Panc1 (cell line): ENCODE measurements around the gene CACNA1C. TPM values are rescaled to one million over a fixed set of nuclear protein-coding genes. Genes with fewer than 3 reads are reported as not detected.

ENCODE experiments used
- ATAC-seq: fragments of 200-7000 bp; cut with Tn5 transposase; 2 replicates; pipeline ENCODE4 v1.9.1; 2020; ENCODE audit warnings: mild to moderate bottlenecking, moderate library complexity
- BruUV-seq: library from RNA; stranded (reverse); fragments of 400-500 nt; replicated peaks from 2 replicates; lab custom pipeline; 2021; lab: Mats Ljungman, UMichigan
- CTCF ChIA-PET: fragments of 300-600 bp; sonication (Branson Sonifier 250); formaldehyde crosslinking; loops from one replicate; lab custom pipeline; 2022; ENCODE audit warnings: antibody characterized with exemption; lab: Charles Lee
- POLR2A ChIA-PET: fragments of 300-600 bp; sonication (Branson Sonifier 250); formaldehyde crosslinking; loops from one replicate; lab custom pipeline; 2022; ENCODE audit warnings: antibody characterized with exemption; lab: Charles Lee
- DNase-seq: peaks from one replicate; pipeline ENCODE4 v3.0.0-alpha.2; 2010; ENCODE audit warnings: low read depth, low spot score
- H3K27ac ChIP-seq: 2 replicates; pipeline ENCODE4 v1.5.1; 2011; ENCODE audit warnings: mild to moderate bottlenecking, low read length, inconsistent platforms
- H3K27me3 ChIP-seq: fragments of 200-500 bp; sonication (Bioruptor generic); 2 replicates; pipeline ENCODE4 v1.6.0; 2014; ENCODE audit warnings: low read length, inconsistent platforms; ENCODE audit not compliant: control insufficient read depth, insufficient read depth
- H3K36me3 ChIP-seq: fragments of 200-500 bp; sonication (Bioruptor generic); 2 replicates; pipeline ENCODE4 v1.5.1; 2014; ENCODE audit warnings: inconsistent platforms, mild to moderate bottlenecking, low read length, moderate library complexity; ENCODE audit not compliant: control insufficient read depth, insufficient read depth
- H3K4me1 ChIP-seq: 2 replicates; pipeline ENCODE4 v1.5.1; 2011; ENCODE audit warnings: inconsistent platforms, mild to moderate bottlenecking, low read length, moderate library complexity; ENCODE audit not compliant: control insufficient read depth, insufficient read depth
- H3K4me3 ChIP-seq, 2 experiments: 2 replicates each; pipeline ENCODE4 v1.5.1; 2011 to 2012; ENCODE audit warnings: low read depth in 2 of 2, low read length in 2 of 2, mild to moderate bottlenecking in 2 of 2, inconsistent platforms in 1 of 2, moderate library complexity in 1 of 2
- H3K9me3 ChIP-seq: fragments of 200-500 bp; sonication (Bioruptor generic); 2 replicates; pipeline ENCODE4 v1.5.1; 2014; ENCODE audit warnings: low read depth, mild to moderate bottlenecking, inconsistent platforms, low read length, moderate library complexity; ENCODE audit not compliant: control insufficient read depth, insufficient read depth
- POLR2AphosphoS5 ChIP-seq: IDR thresholded peaks from 2 replicates; pipeline ENCODE4 v1.6.1; 2012; ENCODE audit warnings: mild to moderate bottlenecking, low read depth, low read length, moderate library complexity
- SIN3A ChIP-seq: IDR thresholded peaks from 2 replicates; pipeline ENCODE4 v1.6.1; 2012; ENCODE audit warnings: low read depth, mild to moderate bottlenecking, low read length, moderate library complexity, borderline replicate concordance; ENCODE audit not compliant: insufficient read depth
- TCF7L2 ChIP-seq: IDR thresholded peaks from 2 replicates; pipeline ENCODE4 v1.6.1; 2011; ENCODE audit warnings: mild to moderate bottlenecking, low read depth, low read length, inconsistent platforms
- in situ Hi-C: cut with HindIII; loops from 2 replicates; pipeline ENCODE4 v1.10.0; 2016; ENCODE audit warnings: low sequenced_read_pairs, low pct_unique_long_range_greater_than_20kb
- intact Hi-C: fragments of 100-400 bp; cut with micrococcal nuclease; formaldehyde crosslinking; loops from one replicate; pipeline ENCODE4 v1.10.0; 2022; ENCODE audit not compliant: unreplicated experiment
- total RNA-seq: library from RNA; stranded (reverse); gene quantifications from one replicate; pipeline ENCODE4 v1.2.1, GENCODE V29; 2021; ENCODE audit not compliant: unreplicated experiment
- TF ChIP-seq, protein P1 (sequence below), 2 experiments: IDR thresholded peaks; 2 replicates each; pipeline ENCODE4 v1.6.1; 2011 to 2012; ENCODE audit warnings: low read depth in 2 of 2, control low read depth in 1 of 2, low read length in 1 of 2, mild to moderate bottlenecking in 1 of 2, moderate library complexity in 1 of 2; ENCODE audit not compliant: insufficient read depth in 1 of 2
- TF ChIP-seq, protein P2 (sequence below): fragments of 450-650 bp; IDR thresholded peaks from 2 replicates; pipeline ENCODE4 v1.5.1; 2017; ENCODE audit warnings: mild to moderate bottlenecking

The CACNA1C gene
- total RNA-seq, 1 experiment from 2014 or later: 0.03 TPM

- no peak for TF ChIP-seq POLR2AphosphoS5
- TF ChIP-seq TCF7L2: no peak
- TF ChIP-seq, protein P1, sequence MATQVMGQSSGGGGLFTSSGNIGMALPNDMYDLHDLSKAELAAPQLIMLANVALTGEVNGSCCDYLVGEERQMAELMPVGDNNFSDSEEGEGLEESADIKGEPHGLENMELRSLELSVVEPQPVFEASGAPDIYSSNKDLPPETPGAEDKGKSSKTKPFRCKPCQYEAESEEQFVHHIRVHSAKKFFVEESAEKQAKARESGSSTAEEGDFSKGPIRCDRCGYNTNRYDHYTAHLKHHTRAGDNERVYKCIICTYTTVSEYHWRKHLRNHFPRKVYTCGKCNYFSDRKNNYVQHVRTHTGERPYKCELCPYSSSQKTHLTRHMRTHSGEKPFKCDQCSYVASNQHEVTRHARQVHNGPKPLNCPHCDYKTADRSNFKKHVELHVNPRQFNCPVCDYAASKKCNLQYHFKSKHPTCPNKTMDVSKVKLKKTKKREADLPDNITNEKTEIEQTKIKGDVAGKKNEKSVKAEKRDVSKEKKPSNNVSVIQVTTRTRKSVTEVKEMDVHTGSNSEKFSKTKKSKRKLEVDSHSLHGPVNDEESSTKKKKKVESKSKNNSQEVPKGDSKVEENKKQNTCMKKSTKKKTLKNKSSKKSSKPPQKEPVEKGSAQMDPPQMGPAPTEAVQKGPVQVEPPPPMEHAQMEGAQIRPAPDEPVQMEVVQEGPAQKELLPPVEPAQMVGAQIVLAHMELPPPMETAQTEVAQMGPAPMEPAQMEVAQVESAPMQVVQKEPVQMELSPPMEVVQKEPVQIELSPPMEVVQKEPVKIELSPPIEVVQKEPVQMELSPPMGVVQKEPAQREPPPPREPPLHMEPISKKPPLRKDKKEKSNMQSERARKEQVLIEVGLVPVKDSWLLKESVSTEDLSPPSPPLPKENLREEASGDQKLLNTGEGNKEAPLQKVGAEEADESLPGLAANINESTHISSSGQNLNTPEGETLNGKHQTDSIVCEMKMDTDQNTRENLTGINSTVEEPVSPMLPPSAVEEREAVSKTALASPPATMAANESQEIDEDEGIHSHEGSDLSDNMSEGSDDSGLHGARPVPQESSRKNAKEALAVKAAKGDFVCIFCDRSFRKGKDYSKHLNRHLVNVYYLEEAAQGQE (IDR thresholded peaks at IDR 0.05; ENCODE audit: insufficient read depth in 1 of 2, low read depth in 2 of 2, low read length in 1 of 2): no peak
- TF ChIP-seq SIN3A: no peak
- TF ChIP-seq, protein P2, sequence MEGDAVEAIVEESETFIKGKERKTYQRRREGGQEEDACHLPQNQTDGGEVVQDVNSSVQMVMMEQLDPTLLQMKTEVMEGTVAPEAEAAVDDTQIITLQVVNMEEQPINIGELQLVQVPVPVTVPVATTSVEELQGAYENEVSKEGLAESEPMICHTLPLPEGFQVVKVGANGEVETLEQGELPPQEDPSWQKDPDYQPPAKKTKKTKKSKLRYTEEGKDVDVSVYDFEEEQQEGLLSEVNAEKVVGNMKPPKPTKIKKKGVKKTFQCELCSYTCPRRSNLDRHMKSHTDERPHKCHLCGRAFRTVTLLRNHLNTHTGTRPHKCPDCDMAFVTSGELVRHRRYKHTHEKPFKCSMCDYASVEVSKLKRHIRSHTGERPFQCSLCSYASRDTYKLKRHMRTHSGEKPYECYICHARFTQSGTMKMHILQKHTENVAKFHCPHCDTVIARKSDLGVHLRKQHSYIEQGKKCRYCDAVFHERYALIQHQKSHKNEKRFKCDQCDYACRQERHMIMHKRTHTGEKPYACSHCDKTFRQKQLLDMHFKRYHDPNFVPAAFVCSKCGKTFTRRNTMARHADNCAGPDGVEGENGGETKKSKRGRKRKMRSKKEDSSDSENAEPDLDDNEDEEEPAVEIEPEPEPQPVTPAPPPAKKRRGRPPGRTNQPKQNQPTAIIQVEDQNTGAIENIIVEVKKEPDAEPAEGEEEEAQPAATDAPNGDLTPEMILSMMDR: no peak
- ATAC-seq (no peak), DNase-seq (no peak)
- Histone ChIP-seq H3K27me3 (no peaks in the 10 kb centered on the region; the same call in 1 of the 2 replicates), H3K4me3 (no peak overlapping the region), H3K36me3 (no peaks in the 10 kb centered on the region), H3K4me1 (no peaks in the 10 kb centered on the region), H3K27ac (no peak overlapping the region), H3K9me3 (no peaks in the 10 kb centered on the region)
- CTCF ChIA-PET: no interaction called here
- intact Hi-C loops (no loop called here), in situ Hi-C loops (no loop called here)
- POLR2A ChIA-PET: no interaction called here
- BruUV-seq: no TSS peak
These were observed 339.0 kb downstream of the CACNA1C start for GRCh38 chr12:2391740-2392331.

DNA sequence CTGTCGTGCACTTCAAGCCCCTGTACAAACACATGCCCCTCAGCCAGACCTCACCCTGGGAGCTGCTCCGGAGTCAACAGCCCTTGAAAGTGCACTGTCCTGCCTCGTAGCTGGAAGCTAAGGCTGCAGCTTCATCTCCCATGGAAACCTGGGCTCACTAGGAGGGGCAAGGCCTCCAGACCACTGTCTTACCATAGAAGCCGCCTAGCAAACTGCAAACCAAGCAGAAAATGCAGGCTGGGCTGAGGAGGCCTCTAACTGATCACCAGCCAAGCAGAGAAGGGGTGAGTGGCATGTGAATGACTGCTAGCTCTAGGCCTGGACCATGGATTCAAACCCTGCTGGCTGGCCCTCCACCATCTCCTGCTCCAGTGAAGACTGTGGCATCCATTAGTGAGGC, 340.2 kb downstream of the CACNA1C start:
- H3K27ac ChIP-seq: no peak overlapping the region
- intact Hi-C loops (no loop called here), in situ Hi-C loops (no loop called here)
- no peaks in the 10 kb centered on the region for H3K36me3 ChIP-seq
- H3K27me3 ChIP-seq: no peaks in the 10 kb centered on the region; the same call in 1 of the 2 replicates
- no peaks in the 10 kb centered on the region for H3K9me3 ChIP-seq
- ATAC-seq (no peak), DNase-seq (no peak)
- TF ChIP-seq SIN3A (no peak), POLR2AphosphoS5 (no peak), TCF7L2 (no peak)
- TF ChIP-seq, protein P1 (IDR thresholded peaks at IDR 0.05; ENCODE audit: insufficient read depth in 1 of 2, low read depth in 2 of 2, low read length in 1 of 2): no peak
- TF ChIP-seq, protein P2: no peak
- ChIA-PET CTCF (no interaction called here), POLR2A (no interaction called here)
- no TSS peak for BruUV-seq
- no peaks in the 10 kb centered on the region for H3K4me1 ChIP-seq
- H3K4me3 ChIP-seq: no peak overlapping the region
